GM21717 (cell line): Measurements from ENCODE around the gene TK1.

Experiments
- ATAC-seq: cut with Tn5 transposase; IDR thresholded peaks from one replicate; pipeline ENCODE4 v1.9.1; 2021; ENCODE audit warnings: mild to moderate bottlenecking, moderate library complexity; ENCODE audit not compliant: unreplicated experiment

The TK1 gene

GRCh38 chr17:78135858-78136500 is 50.9 kb downstream of the TK1 start:
- no peak for ATAC-seq

GRCh38 chr17:78134899-78135385 is 51.9 kb downstream of the TK1 start:
- no peak for ATAC-seq

- ATAC-seq = no peak
Measured at GRCh38 chr17:78133971-78134898, 52.6 kb downstream of the TK1 start.

GRCh38 chr17:78133179-78133951 is 53.5 kb downstream of the TK1 start:
- no peak for ATAC-seq

- ATAC-seq = no peak
Measured at GRCh38 chr17:78132767-78133178, 54.1 kb downstream of the TK1 start.

GRCh38 chr17:78132084-78132676 is 54.7 kb downstream of the TK1 start:
- no peak for ATAC-seq

GRCh38 chr17:78131172-78132083 is 55.4 kb downstream of the TK1 start:
- ATAC-seq = no peak

- no peak for ATAC-seq
Measured at GRCh38 chr17:78130437-78131101, 56.3 kb downstream of the TK1 start, which contains the start of gene TMC8. Gene TMC8 (plus strand): TSS chr17:78130771. CDS start chr17:78131589, 818 bp downstream.

- ATAC-seq = no peak
Measured at GRCh38 chr17:78130090-78130436, 56.8 kb downstream of the TK1 start.

- no peak for ATAC-seq
Measured at GRCh38 chr17:78129351-78130089, 57.3 kb downstream of the TK1 start.

- no peak for ATAC-seq
Measured at GRCh38 chr17:78128551-78129350, 58.1 kb downstream of the TK1 start, which contains the start of gene TMC6. Gene TMC6 (minus strand): TSS chr17:78128755. CDS start chr17:78126832, 1,923 bp downstream.

- ATAC-seq = no peak
Measured at GRCh38 chr17:78127888-78128550, 58.8 kb downstream of the TK1 start.

- ATAC-seq = no peak
Measured at GRCh38 chr17:78127239-78127887, 59.5 kb downstream of the TK1 start.

- ATAC-seq = no peak
Measured at GRCh38 chr17:78126895-78127238, 60.0 kb downstream of the TK1 start.

GRCh38 chr17:78125976-78126894 is 60.6 kb downstream of the TK1 start:
- ATAC-seq = no peak
